ENCODE data around the gene SPDYE6. TPM values are rescaled to one million over a fixed set of nuclear protein-coding genes. Genes with fewer than 3 reads are reported as not detected.
A peak's percentile ranks its signal among the peaks of the same experiment; 100 is the strongest.

The SPDYE6 gene
- total RNA-seq, 1 donor from 2014 or later, result not detected

DNA sequence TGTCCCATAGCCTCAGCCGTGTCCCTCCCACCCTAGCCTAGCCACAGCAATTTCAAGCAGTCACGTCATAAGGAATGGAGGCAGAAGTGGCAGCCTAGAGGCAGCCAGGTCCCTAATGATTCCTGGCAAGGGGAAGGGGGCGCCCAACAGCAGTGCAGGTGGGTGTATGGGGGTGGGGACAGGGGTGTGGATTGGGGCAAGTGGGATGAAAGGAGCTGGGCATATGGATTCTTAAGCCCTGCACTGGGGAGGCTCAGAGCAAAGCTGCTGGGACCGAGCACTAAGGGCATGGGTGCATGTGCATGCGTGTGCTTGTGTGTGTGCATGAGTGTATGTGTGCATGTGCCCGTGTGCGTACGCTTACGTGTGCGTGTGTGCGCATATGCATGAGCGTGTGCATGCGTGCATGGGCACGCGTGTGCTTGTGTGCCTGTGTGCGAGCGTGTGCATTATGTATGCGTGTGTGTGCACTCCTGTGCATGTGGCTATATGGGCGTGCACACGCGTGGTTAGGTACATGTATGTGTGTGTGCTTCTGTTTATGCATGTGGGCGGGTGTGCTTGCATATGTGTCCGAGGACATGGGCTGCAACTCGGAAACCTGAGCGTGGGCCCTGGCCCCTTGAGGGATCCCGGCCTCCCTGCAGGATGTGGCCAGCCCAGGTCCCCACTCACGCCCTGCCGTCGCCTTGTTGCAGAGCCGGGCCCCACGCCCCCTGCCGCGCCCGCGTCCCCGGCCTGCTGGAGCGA lies 35.5 kb downstream of the SPDYE6 start:
- H3K27me3 Mint-ChIP-seq (ENCODE audit: low read depth), result peaks cover 2% of the 10 kb centered on the region
- H3K4me1 Mint-ChIP-seq, result no peaks in the 10 kb centered on the region
- no peaks in the 10 kb centered on the region for H3K36me3 Mint-ChIP-seq (ENCODE audit: low read depth)
- no peaks in the 10 kb centered on the region for H3K9me3 Mint-ChIP-seq
- no peak overlapping the region for H3K4me3 Mint-ChIP-seq
- H3K27ac Mint-ChIP-seq (ENCODE audit: unreplicated experiment), result no peak overlapping the region
- TF ChIP-seq, protein P1, sequence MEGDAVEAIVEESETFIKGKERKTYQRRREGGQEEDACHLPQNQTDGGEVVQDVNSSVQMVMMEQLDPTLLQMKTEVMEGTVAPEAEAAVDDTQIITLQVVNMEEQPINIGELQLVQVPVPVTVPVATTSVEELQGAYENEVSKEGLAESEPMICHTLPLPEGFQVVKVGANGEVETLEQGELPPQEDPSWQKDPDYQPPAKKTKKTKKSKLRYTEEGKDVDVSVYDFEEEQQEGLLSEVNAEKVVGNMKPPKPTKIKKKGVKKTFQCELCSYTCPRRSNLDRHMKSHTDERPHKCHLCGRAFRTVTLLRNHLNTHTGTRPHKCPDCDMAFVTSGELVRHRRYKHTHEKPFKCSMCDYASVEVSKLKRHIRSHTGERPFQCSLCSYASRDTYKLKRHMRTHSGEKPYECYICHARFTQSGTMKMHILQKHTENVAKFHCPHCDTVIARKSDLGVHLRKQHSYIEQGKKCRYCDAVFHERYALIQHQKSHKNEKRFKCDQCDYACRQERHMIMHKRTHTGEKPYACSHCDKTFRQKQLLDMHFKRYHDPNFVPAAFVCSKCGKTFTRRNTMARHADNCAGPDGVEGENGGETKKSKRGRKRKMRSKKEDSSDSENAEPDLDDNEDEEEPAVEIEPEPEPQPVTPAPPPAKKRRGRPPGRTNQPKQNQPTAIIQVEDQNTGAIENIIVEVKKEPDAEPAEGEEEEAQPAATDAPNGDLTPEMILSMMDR (conservative IDR thresholded peaks at IDR 0.05), result no peak
- DNase-seq (ENCODE audit: low read depth, low spot score), result no peak

DNA sequence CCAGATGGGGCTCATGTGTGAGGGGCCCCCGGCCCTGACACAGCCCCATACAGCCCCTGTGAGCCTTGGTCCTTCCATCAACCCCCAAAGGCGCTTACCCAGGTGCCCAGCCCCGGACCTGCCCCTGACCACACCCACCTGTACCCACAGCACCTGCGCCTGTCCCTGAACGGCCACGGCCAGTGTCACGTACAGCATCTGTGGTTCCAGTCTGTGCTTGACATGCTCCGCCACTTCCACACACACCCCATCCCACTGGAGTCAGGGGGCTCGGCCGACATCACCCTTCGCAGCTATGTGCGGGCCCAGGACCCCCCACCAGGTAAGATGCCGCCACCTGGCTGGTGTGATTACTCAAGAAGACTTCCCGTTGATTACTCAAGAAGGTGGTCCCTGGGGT lies 36.1 kb downstream of the SPDYE6 start:
- H3K27ac Mint-ChIP-seq (ENCODE audit: unreplicated experiment), result no peak overlapping the region
- H3K9me3 Mint-ChIP-seq, result no peaks in the 10 kb centered on the region
- TF ChIP-seq, protein P1 (conservative IDR thresholded peaks at IDR 0.05), result no peak
- no peaks in the 10 kb centered on the region for H3K36me3 Mint-ChIP-seq (ENCODE audit: low read depth)
- no peak overlapping the region for H3K4me3 Mint-ChIP-seq
- DNase-seq (ENCODE audit: low read depth, low spot score), result no peak
- peaks cover 2% of the 10 kb centered on the region for H3K27me3 Mint-ChIP-seq (ENCODE audit: low read depth)
- no peaks in the 10 kb centered on the region for H3K4me1 Mint-ChIP-seq

DNA sequence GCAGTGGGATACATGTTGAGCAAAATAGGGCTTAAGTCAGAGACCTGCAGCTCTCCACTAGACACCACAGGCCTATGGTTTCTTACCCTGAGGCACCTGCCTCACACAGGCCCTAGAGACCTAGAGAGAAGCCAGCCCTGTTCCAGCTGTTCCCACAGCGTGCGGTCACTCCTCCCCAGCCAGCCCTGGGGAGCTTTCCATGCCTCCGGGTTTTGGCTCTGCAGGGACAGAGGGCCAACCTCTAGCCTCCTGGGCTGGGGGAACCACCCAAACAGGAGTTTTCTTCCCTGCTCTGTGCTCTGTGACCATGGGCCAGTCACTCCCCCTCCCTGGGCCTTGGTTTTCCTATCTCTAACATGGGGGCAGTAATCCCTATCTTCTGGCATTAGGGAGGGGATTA lies 36.6 kb downstream of the SPDYE6 start:
- Mint-ChIP-seq H3K36me3 (ENCODE audit: low read depth) (no peaks in the 10 kb centered on the region), H3K4me3 (no peak overlapping the region), H3K27ac (ENCODE audit: unreplicated experiment) (no peak overlapping the region), H3K4me1 (no peaks in the 10 kb centered on the region), H3K9me3 (no peaks in the 10 kb centered on the region), H3K27me3 (ENCODE audit: low read depth) (peaks cover 2% of the 10 kb centered on the region)
- TF ChIP-seq, protein P1 (conservative IDR thresholded peaks at IDR 0.05), result no peak
- no peak for DNase-seq (ENCODE audit: low read depth, low spot score)

DNA sequence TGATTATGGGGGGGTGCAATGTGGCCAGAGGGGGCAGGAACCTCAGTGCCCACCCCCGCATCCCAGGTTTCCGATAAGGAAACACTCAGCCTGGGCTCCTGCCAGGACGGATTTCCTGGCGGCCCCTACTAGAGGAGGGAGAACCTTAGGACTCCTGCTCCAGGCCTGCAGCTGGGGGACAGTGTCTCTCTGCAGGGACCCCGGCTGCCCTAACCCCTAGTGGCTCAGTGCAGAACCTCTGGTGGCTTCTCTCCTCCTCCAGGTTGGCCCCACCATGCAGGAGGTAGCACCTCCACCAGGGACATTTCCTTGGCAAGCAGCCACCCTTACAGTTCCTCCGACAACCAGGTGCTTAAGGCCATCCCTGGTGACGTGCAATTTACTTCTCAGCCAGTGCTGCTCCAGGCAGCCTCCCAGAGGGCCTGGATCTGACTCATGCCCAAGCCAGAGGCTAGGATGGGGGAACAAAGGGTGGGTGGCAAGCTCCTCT lies 37.7 kb downstream of the SPDYE6 start:
- Mint-ChIP-seq H3K4me1 (no peaks in the 10 kb centered on the region), H3K27ac (ENCODE audit: unreplicated experiment) (no peak overlapping the region), H3K4me3 (no peak overlapping the region), H3K36me3 (ENCODE audit: low read depth) (no peaks in the 10 kb centered on the region), H3K9me3 (no peaks in the 10 kb centered on the region), H3K27me3 (ENCODE audit: low read depth) (peaks cover 2% of the 10 kb centered on the region)
- TF ChIP-seq, protein P1 (conservative IDR thresholded peaks at IDR 0.05), result peak; percentile 17
- no peak for DNase-seq (ENCODE audit: low read depth, low spot score)

- peak overlapping the region; percentile 19 for H3K27ac Mint-ChIP-seq (ENCODE audit: unreplicated experiment)
Observed at GRCh38 chr7:102317231-102318059, 38.8 kb downstream of the SPDYE6 start.

More at GRCh38 chr7:102317231-102318059, 38.8 kb downstream of the SPDYE6 start:
- DNase-seq (ENCODE audit: low read depth, low spot score), result no peak
- Mint-ChIP-seq H3K27me3 (ENCODE audit: low read depth) (peaks cover 2% of the 10 kb centered on the region), H3K36me3 (ENCODE audit: low read depth) (no peaks in the 10 kb centered on the region), H3K4me3 (no peak overlapping the region), H3K4me1 (no peaks in the 10 kb centered on the region), H3K9me3 (no peaks in the 10 kb centered on the region)
- TF ChIP-seq, protein P1 (conservative IDR thresholded peaks at IDR 0.05), result no peak

All from neural crest cell (in vitro differentiated cells).